Measurements from ENCODE around the gene C1orf216.
"Not testable (repeated sequence)": the region's sequence is repeated elsewhere in the genome, so short reads cannot be mapped to it uniquely, and the experiment has no call there.

The C1orf216 gene

DNA sequence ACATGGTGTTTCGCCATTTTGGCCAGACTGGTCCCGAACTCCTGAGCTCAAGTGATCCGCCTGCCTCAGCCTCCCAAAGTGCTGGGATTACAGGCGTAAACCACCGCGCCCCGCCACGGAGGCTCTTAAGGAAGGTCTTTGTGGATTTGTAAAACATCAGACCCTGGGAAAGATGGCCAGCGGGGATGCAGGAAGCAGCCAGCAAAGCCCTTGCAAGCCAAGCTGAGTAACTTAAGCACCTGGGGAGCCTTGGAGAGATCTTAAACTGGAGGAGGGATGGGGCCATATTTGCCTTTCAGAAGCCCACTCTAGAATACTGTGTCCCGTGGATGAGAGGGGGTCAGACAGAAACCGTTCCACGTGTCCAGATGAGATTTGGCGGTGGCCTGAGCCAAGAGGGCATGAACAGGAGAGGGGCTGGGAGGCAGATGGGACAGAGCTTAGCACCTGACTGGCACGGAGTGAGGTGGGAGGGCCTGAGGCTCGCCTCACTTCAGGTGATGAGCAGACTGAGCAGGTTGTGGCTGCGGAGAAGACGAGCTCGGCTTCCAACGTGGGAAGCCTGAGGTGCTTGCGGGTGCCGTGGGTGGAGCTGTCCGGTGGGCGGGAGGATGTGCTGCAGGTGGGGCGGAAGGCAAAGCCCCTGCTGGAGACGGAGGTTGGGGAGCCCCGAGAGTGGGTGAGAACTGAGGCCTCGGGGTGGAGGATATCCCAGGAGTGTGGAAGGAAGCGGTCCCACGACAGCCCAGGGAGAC is 11.7 kb downstream of the C1orf216 start:
- no peak for DNase-seq

DNA sequence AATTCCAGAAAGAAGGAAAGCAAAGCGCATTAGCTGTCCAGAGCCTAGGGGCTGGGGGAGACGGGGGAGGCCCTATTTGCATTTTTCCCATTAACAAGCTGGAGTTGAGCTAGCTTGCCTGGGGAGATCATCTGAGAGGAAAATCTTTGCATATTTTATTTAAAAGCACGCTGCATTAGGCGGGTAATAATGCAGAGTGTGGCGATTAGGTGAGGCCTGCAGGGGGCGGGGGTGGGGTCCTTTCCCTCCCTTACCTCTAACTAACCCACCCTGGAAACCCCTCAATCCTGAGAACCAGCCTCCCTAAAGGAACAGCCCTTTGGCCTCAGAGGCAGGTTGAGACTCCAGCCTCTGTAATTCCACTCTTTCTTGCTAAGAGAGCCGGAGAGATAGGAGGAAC is 16.2 kb downstream of the C1orf216 start:
- no peak for DNase-seq

DNA sequence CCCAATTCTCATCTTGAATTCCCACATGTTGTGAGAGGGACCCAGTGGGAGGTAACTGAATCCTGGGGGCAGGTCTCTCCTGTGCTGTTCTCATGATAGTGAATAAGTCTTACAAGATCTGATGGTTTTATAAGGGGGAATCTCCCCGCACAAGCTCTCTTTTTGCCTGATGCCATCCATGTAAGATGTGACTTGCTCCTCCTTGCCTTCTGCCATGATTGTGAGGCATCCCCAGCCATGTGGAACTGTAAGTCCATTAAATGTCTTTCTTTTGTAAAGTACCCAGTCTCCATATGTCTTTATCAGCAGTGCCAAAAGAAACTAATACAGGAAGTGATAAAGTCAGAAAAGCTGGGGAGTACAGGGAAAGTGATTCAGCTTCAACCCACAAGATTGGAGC is 19.5 kb downstream of the C1orf216 start:
- not testable (repeated sequence) for DNase-seq

DNA sequence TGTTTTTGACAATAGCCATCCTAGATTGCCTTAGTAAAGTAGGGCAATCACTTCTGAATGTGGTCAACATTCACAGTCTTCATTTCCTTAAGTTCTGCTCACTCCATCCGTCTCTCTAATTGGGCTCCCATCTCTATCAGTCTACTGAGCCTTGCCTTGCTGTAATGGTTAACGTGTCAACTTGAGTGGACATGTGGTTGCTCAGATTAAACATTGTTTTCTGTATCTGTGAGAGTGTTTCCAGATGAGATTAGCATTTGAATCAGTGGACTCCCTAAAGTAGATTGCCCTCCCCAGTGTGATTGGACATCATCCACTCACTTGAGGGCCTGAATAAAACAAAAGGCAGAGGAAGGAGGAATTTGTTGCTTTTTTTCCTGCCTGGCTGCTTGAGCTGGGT is 26.4 kb downstream of the C1orf216 start:
- DNase-seq, result no peak

DNA sequence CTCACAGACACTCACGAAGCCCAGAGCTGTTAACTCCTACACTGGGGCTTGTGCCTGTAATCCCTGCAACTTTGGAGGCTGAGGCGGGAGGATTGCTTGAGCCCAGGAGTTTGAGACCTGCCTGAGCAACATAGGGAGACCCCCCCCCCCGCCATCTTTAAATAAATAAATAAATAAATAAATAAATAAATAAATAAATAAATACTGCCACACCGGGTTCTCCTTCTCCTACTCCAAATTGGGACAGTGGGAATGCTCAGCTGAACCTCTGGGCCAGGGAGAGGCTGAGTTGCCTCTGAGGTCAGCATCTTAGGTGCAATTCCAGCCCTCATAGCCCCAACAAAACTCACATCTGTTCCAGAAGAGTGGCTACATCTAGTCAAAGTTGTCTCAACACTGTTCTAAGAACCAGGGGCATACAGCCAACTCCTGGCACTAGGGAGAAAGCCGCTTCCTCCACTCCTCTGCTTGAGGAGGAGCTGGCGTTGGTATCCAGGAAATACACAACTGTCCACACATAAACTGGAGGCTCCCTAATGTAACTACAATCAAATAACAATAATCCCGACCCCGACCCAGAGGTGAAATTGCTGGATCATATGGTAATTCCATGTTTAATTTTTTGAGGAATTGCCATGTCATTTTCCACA is 27.0 kb downstream of the C1orf216 start:
- no peak for DNase-seq

DNA sequence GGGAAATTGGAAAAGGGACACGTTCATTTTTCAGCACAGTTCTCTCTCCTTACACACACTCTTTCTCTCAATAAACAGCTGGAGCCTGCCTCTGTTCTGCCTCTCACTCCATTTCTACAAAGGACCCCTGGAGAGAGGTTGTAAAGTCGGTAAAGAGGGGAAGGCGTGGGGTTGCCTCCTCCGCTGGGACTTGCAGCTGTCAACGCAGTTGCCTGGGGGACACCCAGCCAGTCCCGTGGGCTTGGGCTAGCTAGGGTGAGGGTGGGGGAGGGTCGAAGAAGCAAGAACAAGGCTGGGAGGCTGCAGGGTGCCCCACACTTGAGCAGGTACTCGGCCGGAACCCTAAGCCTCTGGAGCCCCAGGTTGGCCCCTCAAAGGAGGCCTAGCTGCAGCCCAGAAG is 27.6 kb downstream of the C1orf216 start:
- DNase-seq, result no peak

DNA sequence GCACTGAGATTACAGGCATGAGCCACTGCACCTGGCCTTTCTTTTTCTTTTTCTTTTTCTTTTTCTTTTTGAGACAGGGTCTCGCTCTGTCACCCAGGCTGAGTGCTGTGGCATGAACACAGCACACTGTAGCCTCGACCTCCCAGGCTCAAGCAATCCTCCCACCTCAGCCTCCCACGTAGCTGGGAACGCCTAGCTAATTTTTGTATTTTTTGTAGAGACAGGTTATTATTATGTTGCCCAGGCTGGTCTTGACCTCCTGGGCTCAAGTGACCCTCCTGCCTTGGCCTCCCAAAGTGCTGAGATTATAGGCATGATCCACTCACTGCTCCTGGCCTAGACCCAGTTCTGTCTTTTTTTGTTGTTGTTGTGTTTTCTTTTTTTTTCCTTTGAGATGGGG is 28.6 kb downstream of the C1orf216 start:
- not testable (repeated sequence) for DNase-seq

DNA sequence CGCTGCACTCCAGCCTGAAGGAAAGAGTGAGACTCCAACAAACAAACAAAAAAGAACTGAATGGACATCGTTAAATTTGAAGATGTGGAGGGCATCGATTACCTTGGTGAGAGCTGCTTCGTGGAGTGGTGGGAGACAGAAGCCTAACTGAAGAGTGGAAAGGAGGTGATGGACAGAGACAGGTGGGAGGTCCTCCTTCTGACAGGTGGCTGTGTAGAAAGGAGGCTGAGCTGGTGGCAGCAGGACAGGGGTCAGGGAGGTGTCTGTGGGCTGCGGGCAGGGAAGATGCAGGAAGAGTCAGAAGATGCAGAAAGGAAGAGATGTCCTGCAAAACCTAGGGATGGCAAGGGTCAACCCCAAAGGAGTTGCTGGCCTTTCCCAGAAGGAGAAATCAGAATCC is 30.5 kb downstream of the C1orf216 start:
- no peak for DNase-seq

DNA sequence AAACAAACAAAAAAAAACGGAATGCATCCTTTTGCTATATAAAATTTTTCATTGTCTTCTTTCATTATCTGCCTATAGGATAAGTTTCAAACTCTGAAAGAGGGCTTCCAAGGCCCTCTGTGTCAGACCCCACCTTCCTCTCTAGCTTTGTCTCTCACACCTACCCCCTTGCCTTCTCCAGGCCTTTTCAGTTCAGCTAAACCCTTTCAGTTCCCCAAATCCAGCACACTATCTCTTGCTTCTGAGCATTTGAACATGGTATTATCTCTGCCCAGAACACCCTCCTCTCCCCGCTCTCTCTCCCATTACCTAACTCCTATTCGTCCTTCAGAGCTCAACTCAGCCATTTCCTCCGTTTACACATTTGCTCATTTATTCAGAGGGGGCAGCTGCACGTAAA is 35.7 kb downstream of the C1orf216 start:
- no peak for DNase-seq

DNA sequence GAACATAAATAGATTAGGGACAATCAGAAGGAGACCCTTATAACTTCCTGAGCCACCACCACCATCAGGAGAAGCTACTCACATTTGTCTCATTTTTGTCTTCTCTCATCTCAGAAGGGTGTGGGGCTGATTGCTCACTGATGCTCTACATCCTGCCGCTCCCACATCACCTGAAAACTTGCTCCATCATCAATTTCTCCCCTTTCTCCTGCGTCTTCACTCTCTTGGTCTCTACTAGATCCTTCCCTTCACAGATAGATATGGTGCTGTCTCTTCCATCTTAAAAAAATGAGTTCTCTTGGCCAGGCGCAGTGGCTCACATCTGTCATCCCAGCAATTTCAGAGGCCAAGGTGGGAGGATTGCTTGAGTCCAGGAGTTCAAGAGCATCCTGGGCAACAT is 38.4 kb downstream of the C1orf216 start:
- no peak for DNase-seq

DNA sequence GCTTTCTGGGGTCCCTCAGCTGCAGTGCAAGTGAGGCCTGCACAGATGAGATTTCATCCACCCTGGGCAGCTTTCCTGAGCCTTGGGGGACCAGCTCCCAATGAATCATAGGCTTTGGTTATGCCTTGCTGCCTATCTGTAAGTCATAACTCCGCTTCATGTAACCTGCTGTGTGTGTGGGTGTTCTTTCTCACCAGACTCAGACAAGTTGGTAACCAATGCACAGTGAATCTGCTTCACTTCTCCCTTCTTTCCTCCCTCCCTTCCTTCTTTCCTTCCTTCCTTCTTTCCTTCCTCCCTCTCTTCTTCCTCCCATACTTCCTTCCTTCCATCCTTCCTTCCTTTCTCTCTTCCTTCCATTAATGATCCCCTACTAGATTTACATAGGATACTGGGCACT is 42.9 kb downstream of the C1orf216 start:
- no peak for DNase-seq

DNA sequence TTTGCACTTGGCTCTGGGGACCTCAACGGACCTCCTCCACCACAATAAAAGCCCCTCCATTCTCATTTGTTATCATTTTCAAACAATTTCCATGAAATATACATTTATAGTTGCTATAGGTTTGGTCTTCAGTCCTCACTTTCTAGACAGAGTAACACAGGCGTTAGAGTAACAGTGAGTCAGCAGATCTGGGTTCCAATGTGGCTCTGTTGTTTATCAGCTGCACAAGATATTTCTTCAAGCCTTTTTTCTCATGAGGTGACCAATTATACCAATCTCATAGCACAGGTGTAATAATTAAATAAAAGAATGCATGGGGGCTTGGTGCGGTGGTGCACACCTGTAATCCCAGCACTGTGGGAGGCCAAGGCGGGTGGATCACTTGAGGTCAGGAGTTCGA is 44.6 kb downstream of the C1orf216 start:
- no peak for DNase-seq

DNA sequence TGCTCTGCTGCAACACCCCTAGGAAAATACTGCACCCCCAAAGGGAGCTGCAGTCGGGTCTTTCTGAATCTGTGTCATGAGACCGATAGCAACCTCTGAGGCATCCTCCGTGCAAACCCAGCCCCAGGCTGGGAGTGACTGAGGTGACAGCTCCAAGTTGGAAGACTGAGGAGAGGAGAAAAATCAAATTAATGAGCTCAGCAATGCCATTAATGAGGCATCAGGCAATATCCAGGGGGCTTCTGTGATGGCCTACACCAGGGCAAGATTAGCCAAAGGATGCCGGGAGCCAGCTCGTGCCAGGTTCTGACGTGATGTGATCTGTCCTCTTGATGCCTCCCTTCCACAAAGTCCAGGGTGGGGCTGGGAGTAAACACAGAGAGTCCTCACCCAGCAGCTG is 46.6 kb downstream of the C1orf216 start:
- no peak for DNase-seq

DNA sequence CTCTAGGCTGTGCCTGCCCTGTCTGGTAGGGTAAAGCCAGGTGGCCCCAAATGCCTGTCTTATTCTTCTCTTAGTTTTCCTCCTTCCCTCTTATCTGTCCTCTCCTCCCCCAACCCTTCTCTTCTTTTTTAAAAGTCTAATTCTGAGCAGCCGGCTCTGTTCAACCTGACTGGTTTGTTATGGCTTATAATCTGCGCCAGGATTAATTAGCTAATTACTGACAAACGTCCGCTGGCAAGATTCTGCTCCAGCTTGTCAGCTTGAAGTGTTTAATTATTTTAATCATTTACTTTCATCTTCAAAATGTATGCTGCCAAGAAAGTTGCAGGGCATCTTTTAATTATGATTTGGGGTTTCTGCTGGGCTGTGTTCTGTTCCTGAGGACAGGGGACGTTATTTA is 50.2 kb downstream of the C1orf216 start:
- DNase-seq, result no peak

DNA sequence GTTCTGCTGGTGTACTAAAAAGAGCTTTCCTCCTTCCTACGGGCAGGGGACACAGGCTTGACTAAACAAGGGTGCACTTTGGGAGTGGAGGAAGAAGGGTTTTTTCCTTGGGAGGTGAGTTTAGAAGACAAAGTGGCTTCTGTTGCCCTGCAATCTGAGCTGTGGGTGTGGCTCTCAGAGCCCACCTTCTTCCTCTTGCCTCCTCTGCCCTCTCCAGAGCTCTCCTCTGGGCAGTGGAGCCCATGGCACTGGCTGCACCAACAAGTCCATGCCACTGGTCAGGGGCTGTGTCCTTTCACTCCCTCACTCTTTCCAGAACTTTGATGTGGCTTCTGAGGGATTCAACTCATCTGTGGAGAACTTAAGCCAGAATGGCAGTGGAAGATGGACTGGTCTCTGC is 51.8 kb downstream of the C1orf216 start:
- DNase-seq, result no peak

DNA sequence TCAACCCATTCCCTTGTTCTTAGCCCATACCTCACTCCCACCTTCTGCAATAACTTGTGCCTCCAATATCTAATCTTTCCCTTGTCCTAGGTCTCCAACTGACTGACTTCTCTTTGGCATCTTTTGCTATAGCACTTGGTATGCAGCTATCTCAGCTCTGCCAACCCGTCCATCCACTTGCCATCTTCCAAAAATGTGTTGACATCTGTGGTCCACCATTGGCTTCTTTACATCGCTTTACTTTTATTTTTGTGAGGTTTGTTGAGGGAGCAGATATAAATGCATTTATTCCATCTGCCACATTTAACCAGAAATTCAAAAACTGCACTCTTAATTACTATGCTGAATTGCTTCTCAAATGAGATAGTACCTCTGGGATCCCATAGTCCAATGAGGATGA is 52.5 kb downstream of the C1orf216 start:
- no peak for DNase-seq

All from HCEC 1CT (cell line).